NB4 (cell line): ENCODE measurements around the gene CXXC1.

ENCODE experiments used
- POLR2A ChIP-seq: IDR thresholded peaks from 2 replicates; pipeline ENCODE4 v1.6.1; 2011; ENCODE audit warnings: mild to moderate bottlenecking; ENCODE audit not compliant: insufficient read length; ENCODE audit errors: extremely low read depth
- TF ChIP-seq, protein P1 (sequence below): IDR thresholded peaks from one replicate; pipeline ENCODE4 v1.5.1; 2012; ENCODE audit warnings: low read depth, low read length
- TF ChIP-seq, protein P2 (sequence below): IDR thresholded peaks from 2 replicates; pipeline ENCODE4 v1.6.1; 2011; ENCODE audit warnings: low read depth, low read length

- TF ChIP-seq, protein P1, sequence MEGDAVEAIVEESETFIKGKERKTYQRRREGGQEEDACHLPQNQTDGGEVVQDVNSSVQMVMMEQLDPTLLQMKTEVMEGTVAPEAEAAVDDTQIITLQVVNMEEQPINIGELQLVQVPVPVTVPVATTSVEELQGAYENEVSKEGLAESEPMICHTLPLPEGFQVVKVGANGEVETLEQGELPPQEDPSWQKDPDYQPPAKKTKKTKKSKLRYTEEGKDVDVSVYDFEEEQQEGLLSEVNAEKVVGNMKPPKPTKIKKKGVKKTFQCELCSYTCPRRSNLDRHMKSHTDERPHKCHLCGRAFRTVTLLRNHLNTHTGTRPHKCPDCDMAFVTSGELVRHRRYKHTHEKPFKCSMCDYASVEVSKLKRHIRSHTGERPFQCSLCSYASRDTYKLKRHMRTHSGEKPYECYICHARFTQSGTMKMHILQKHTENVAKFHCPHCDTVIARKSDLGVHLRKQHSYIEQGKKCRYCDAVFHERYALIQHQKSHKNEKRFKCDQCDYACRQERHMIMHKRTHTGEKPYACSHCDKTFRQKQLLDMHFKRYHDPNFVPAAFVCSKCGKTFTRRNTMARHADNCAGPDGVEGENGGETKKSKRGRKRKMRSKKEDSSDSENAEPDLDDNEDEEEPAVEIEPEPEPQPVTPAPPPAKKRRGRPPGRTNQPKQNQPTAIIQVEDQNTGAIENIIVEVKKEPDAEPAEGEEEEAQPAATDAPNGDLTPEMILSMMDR: no peak
- TF ChIP-seq POLR2A: no peak
- TF ChIP-seq, protein P2, sequence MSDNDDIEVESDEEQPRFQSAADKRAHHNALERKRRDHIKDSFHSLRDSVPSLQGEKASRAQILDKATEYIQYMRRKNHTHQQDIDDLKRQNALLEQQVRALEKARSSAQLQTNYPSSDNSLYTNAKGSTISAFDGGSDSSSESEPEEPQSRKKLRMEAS: no peak
Measured at GRCh38 chr18:50250935-50251334, 36.6 kb downstream of the CXXC1 start.
